ENCODE data around the gene IQSEC1. TPM values are rescaled to one million over a fixed set of nuclear protein-coding genes. Genes with fewer than 3 reads are reported as not detected.
A peak's percentile ranks its signal among the peaks of the same experiment; 100 is the strongest.

The IQSEC1 gene
- total and polyA plus RNA-seq, 9 of the 15 experiments (the other 6 are each of a cell fraction or from before 2014, with no cell fraction given), result 0.56 to 39.0 (median 6.8) TPM

GRCh38 chr3:13009132-13009945 is 63.9 kb downstream of the IQSEC1 start (continued):
- TF ChIP-seq ZNF764 (CRISPR knock-in tag; IDR thresholded peaks at IDR 0.05; ENCODE audit: low read depth) (0 out of 2 replicates have a peak, but pooled peaks have one; percentile 27), NR2F6 (CRISPR knock-in tag; IDR thresholded peaks at IDR 0.05) (no peak), CBX1 (IDR thresholded peaks at IDR 0.05; ENCODE audit: low read depth) (peak; percentile 88; the same call in 1 of the 2 replicates), ZNF311 (CRISPR knock-in tag; IDR thresholded peaks at IDR 0.05) (peak; percentile 24; the same call in 1 of the 2 replicates), RBM25 (IDR thresholded peaks at IDR 0.05; ENCODE audit: low read depth, low read length, severe bottlenecking) (peak; percentile 40), HDAC2 (IDR thresholded peaks at IDR 0.05) (peak; percentile 45; the same call in 1 of the 2 replicates), ZBTB2 (IDR thresholded peaks at IDR 0.05) (0 out of 2 replicates have a peak, but pooled peaks have one; percentile 26), PHB (CRISPR knock-in tag; IDR thresholded peaks at IDR 0.05) (0 out of 2 replicates have a peak, but pooled peaks have one; percentile 8), ZFP36 (IDR thresholded peaks at IDR 0.05; ENCODE audit: low read depth, low read length, partially characterized antibody) (peak; percentile 80), TRIM25 (IDR thresholded peaks at IDR 0.05; ENCODE audit: borderline replicate concordance) (no peak), VEZF1 (CRISPR knock-in tag; IDR thresholded peaks at IDR 0.05) (peak; percentile 54; the same call in 1 of the 2 replicates), ELF4 (CRISPR knock-in tag; IDR thresholded peaks at IDR 0.05) (0 out of 2 replicates have a peak, but pooled peaks have one; percentile 26), PKNOX1 (IDR thresholded peaks at IDR 0.05) (no peak)
